ENCODE results near the gene ALKBH7. TPM values are rescaled to one million over a fixed set of nuclear protein-coding genes. Genes with fewer than 3 reads are reported as not detected.

The ALKBH7 gene
- total and polyA plus RNA-seq, 2 donors = 62.9 to 66.5 TPM

DNA sequence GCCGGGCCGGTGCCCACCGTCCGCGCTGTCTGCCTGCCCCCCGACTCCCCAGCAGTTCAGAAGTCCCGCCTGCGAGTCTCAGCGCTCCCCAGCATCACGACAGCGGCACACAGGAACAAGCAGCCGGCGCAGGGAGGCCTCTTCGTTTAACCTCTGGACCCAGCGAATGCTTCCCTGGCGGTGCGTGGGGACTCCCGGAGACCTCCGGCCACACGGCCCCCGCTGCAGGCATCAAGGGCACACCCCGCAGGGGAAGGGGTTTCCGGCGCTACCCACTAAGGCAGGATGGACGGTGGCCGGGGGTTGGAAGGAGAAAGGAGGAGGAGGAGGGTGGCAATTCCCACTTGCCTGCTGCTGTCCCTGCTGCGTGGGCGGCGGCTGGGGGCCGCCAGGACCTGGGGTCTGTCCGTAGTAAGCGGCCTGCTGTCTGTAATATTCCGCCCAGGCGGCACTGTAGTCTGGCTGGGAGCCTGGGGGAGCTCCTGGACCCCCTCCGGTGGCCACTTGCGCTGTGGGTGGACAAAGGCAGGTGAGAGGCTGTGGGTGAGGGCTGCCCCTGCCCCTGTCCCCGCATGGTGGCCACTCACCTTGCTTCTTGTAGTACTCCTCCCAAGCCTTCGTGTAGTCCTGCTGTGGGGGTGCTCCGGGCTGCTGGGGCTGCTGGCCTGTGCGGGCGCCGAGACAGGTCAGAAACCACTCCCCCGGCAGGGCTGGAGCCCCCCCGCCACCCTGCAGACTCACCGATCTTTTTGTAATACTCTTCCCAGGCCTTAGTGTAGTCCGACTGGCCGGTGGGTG, 42.4 kb downstream of the ALKBH7 start:
- no peaks in the 10 kb centered on the region for H3K27me3 ChIP-seq (ENCODE audit: control insufficient read depth in 2 of 2, insufficient read depth in 1 of 2, low read length in 1 of 2)
- WGBS = 97% methylated on average over 47 of the region's 47 CpGs
- peaks cover 0 to 9% of the 10 kb centered on the region in 2 donors for H3K4me1 ChIP-seq (ENCODE audit: control insufficient read depth in 2 of 2, insufficient read depth in 2 of 2, low read length in 2 of 2)
- peaks cover 0 to 4% of the 10 kb centered on the region in 2 donors for H3K9me3 ChIP-seq (ENCODE audit: control insufficient read depth in 2 of 2, insufficient read depth in 1 of 2, low read length in 1 of 2)
- H3K27ac ChIP-seq (ENCODE audit: low read depth in 1 of 2, low read length in 1 of 2) = no peak overlapping the region
- no peak overlapping the region for H3K4me3 ChIP-seq (ENCODE audit: low read length in 2 of 2)
- H3K36me3 ChIP-seq (ENCODE audit: control insufficient read depth in 2 of 2, insufficient read depth in 2 of 2, low read length in 1 of 2) = peaks cover 61 to 66% of the 10 kb centered on the region in 2 donors
- DNase-seq (ENCODE audit: low read depth in 6 of 9, low spot score in 9 of 9) = no peak

DNA sequence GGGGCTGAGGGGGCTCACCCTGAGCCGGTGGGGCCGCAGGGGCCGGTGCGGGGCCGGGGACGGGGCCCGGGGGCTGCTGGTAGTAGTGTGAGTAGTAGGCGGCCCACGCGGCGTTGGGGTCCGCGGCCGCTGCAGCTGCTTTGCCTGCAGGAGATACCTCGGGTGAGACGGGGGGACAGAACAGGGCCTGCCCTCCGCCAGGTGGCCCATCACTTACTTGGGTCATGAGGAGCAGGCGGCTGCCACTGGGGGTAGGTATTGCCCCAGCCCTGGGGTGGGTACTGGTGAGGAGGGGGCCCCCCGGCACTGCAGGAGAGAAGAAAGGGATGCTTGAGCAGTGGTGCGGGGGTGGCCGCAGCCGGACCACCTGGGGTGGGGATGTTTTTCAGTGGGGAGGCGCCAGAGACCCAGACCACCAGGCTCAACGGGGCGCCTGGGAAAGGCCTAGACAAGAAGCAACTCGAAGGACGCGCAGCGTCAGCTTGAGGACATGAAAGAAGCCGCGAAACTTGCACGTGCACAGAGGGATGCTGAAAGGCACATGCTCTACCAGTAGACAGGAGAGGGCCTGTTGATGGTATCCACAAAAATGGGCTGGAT, 43.1 kb downstream of the ALKBH7 start:
- WGBS = 96% methylated on average over 32 of the region's 32 CpGs
- peaks cover 68 to 73% of the 10 kb centered on the region in 2 donors for H3K36me3 ChIP-seq (ENCODE audit: control insufficient read depth in 2 of 2, insufficient read depth in 2 of 2, low read length in 1 of 2)
- H3K27me3 ChIP-seq (ENCODE audit: control insufficient read depth in 2 of 2, insufficient read depth in 1 of 2, low read length in 1 of 2) = no peaks in the 10 kb centered on the region
- H3K4me1 ChIP-seq (ENCODE audit: control insufficient read depth in 2 of 2, insufficient read depth in 2 of 2, low read length in 2 of 2) = peaks cover 0 to 9% of the 10 kb centered on the region in 2 donors
- peaks cover 0 to 4% of the 10 kb centered on the region in 2 donors for H3K9me3 ChIP-seq (ENCODE audit: control insufficient read depth in 2 of 2, insufficient read depth in 1 of 2, low read length in 1 of 2)
- H3K27ac ChIP-seq (ENCODE audit: low read depth in 1 of 2, low read length in 1 of 2) = no peak overlapping the region
- DNase-seq (ENCODE audit: low read depth in 6 of 9, low spot score in 9 of 9) = no peak
- no peak overlapping the region for H3K4me3 ChIP-seq (ENCODE audit: low read length in 2 of 2)

DNA sequence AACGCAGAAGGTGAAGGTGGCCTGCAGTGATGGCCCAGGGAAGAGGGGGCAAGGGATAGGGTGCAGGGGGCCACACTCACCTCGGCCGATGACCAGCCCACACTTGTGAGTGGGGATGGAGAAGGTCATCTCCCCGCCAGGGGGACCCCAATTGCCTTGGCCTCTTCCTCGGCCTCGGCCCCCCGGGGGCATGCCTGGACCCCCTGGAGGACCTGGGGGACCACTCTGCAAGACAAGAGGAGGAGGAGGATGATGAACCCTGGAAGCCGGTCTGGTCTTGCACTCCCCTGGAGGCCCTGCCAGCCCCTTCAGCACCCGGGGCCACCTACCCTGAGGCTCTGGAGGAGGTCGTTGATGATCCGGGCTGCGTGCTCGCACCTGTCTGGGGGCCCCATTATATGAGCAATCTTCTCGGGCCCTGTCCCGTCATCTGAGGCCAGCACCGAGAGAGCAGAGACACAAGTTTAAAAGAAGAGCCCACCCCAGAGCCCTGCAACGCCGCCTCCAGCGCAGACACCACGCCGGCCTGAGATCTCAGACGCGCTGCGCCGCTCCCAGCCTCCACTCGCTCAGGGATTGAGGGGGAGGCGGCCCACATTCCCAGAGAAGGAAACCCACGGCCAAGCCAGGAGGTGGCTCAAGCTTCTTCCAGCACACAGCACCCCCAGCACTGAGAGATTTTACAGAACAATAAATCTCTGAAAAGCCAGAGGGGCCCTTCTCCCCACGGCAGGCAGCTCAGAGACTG, 44.2 kb downstream of the ALKBH7 start:
- Histone ChIP-seq H3K27ac (ENCODE audit: low read depth in 1 of 2, low read length in 1 of 2) (no peak overlapping the region), H3K36me3 (ENCODE audit: control insufficient read depth in 2 of 2, insufficient read depth in 2 of 2, low read length in 1 of 2) (peaks cover 80 to 85% of the 10 kb centered on the region in 2 donors), H3K4me3 (ENCODE audit: low read length in 2 of 2) (no peak overlapping the region), H3K4me1 (ENCODE audit: control insufficient read depth in 2 of 2, insufficient read depth in 2 of 2, low read length in 2 of 2) (peaks cover 0 to 7% of the 10 kb centered on the region in 2 donors), H3K9me3 (ENCODE audit: control insufficient read depth in 2 of 2, insufficient read depth in 1 of 2, low read length in 1 of 2) (peaks cover 0 to 4% of the 10 kb centered on the region in 2 donors), H3K27me3 (ENCODE audit: control insufficient read depth in 2 of 2, insufficient read depth in 1 of 2, low read length in 1 of 2) (no peaks in the 10 kb centered on the region)
- 98% methylated on average over 29 of the region's 29 CpGs for WGBS
- no peak for DNase-seq (ENCODE audit: low read depth in 6 of 9, low spot score in 9 of 9)

DNA sequence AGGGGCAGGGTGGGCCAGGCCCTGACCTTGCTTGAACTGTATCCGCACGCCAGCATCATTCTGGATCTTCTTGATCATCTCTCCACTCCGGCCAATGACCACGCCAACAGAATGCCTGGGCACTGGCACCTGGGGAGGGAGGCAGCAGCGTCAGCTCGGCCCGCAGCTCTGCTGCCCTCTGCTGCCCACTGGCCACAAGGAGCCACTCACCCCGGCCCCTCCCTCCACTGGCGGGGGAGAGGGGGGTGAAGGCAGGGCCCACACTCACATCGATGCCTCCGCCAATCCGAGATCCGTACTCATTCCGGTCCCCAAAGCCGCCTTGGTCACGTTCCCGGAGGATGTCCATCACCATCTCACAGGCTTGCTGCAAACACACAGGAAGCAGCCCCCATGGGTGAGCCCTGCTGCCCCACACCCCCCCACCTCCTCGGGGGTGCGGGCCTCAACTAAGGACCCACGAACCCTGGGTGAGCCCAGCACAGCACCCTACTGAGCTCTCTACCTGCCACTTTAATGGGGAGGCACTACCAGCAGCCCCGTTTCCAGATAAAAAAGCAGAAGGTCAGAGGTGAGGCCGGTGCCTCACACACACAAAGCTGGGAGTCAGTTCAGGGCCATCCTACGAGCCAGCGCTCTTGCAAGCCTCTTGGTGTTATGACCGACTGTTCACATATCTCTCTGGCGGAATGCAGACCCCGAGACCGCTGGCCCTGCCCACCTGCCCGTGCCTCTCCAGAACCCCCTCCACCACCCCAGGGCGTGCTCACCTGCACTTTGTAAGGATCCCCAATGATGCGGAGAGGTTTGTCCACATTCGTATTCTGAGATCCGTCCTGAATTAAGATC, 45.3 kb downstream of the ALKBH7 start:
- Histone ChIP-seq H3K27ac (ENCODE audit: low read depth in 1 of 2, low read length in 1 of 2) (no peak overlapping the region), H3K27me3 (ENCODE audit: control insufficient read depth in 2 of 2, insufficient read depth in 1 of 2, low read length in 1 of 2) (no peaks in the 10 kb centered on the region), H3K36me3 (ENCODE audit: control insufficient read depth in 2 of 2, insufficient read depth in 2 of 2, low read length in 1 of 2) (peaks cover 83 to 90% of the 10 kb centered on the region in 2 donors), H3K4me1 (ENCODE audit: control insufficient read depth in 2 of 2, insufficient read depth in 2 of 2, low read length in 2 of 2) (peaks cover under 1 to 12% of the 10 kb centered on the region in 2 donors), H3K9me3 (ENCODE audit: control insufficient read depth in 2 of 2, insufficient read depth in 1 of 2, low read length in 1 of 2) (peaks cover 0 to 4% of the 10 kb centered on the region in 2 donors), H3K4me3 (ENCODE audit: low read length in 2 of 2) (no peak overlapping the region)
- 97% methylated on average over 33 of the region's 33 CpGs for WGBS
- DNase-seq (ENCODE audit: low read depth in 6 of 9, low spot score in 9 of 9) = no peak

DNA sequence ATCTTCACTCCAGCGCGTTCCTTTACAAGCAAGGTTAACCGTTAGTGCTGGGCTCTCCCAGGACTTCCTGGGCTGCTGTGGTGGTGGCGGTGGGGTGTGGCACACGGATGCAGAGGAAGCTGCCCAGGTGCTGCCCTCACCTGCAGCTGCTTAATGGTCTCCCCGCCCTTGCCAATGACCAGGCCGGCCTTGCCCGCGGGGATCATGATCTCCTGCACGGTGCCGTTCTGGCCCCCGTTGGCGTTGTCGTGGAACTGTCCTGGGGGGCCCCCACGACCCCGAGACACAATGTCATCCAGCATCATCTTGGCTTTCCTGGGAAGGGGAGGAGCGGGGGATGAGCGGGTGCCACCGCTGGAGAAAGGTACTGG, 46.0 kb downstream of the ALKBH7 start:
- Histone ChIP-seq H3K27ac (ENCODE audit: low read depth in 1 of 2, low read length in 1 of 2) (no peak overlapping the region), H3K27me3 (ENCODE audit: control insufficient read depth in 2 of 2, insufficient read depth in 1 of 2, low read length in 1 of 2) (no peaks in the 10 kb centered on the region), H3K4me1 (ENCODE audit: control insufficient read depth in 2 of 2, insufficient read depth in 2 of 2, low read length in 2 of 2) (peaks cover 7 to 18% of the 10 kb centered on the region in 2 donors), H3K4me3 (ENCODE audit: low read length in 2 of 2) (no peak overlapping the region), H3K36me3 (ENCODE audit: control insufficient read depth in 2 of 2, insufficient read depth in 2 of 2, low read length in 1 of 2) (peaks cover 83 to 90% of the 10 kb centered on the region in 2 donors), H3K9me3 (ENCODE audit: control insufficient read depth in 2 of 2, insufficient read depth in 1 of 2, low read length in 1 of 2) (peaks cover 0 to 4% of the 10 kb centered on the region in 2 donors)
- 98% methylated on average over 19 of the region's 19 CpGs for WGBS
- no peak for DNase-seq (ENCODE audit: low read depth in 6 of 9, low spot score in 9 of 9)

DNA sequence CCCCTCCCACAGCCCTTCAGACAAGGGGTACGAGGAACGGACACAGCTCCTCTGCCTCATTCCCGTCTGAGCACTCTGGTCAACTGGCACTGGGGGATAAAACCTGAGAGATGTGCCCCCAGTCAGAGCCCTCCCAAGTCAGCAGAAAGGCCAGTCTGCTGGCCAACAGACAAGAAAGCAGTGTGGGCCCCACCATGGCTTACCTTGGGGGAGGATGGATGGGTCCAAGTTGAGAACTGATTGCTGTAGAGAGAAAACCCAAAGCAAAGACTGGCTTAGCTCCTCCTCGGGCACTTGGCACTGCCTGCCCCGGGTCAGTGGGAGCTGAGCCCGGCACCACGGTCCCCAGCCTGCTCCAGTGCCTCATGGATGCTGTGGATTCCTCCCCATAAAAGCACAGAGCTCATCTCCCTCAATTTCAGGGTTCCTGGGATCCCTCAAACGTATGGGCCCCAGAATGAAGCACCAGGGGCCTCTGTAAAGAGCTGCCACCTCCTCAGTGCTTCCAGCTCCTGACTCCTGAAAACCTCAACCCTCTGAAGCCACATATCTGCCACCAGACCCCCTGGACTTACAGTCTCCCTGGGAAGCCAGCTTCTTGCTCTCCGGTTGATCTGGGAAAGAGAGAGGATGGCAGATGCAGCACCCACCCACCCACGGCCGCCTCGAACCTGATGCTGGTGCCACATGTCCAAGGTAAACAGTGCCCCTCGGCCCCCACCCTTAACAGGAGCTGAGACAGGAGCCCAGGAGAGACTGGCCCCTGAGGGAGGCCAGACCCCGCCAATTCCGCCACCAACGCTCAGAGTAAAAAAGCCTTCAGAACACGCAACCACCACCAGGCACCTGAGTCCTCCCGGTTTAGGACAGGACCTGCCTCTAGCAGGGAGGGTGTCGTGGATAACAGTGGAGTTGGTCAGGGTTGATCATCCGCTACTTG, 48.8 kb downstream of the ALKBH7 start:
- H3K4me1 ChIP-seq (ENCODE audit: control insufficient read depth in 2 of 2, insufficient read depth in 2 of 2, low read length in 2 of 2) = peaks cover 14 to 30% of the 10 kb centered on the region in 2 donors
- H3K9me3 ChIP-seq (ENCODE audit: control insufficient read depth in 2 of 2, insufficient read depth in 1 of 2, low read length in 1 of 2) = peaks cover 0 to 10% of the 10 kb centered on the region in 2 donors
- no peaks in the 10 kb centered on the region for H3K27me3 ChIP-seq (ENCODE audit: control insufficient read depth in 2 of 2, insufficient read depth in 1 of 2, low read length in 1 of 2)
- 95% methylated on average over 20 of the region's 20 CpGs for WGBS
- H3K4me3 ChIP-seq (ENCODE audit: low read length in 2 of 2) = no peak overlapping the region
- peaks cover 58 to 65% of the 10 kb centered on the region in 2 donors for H3K36me3 ChIP-seq (ENCODE audit: control insufficient read depth in 2 of 2, insufficient read depth in 2 of 2, low read length in 1 of 2)
- H3K27ac ChIP-seq (ENCODE audit: low read depth in 1 of 2, low read length in 1 of 2) = no peak overlapping the region
- DNase-seq (ENCODE audit: low read depth in 6 of 9, low spot score in 9 of 9) = no peak

DNA sequence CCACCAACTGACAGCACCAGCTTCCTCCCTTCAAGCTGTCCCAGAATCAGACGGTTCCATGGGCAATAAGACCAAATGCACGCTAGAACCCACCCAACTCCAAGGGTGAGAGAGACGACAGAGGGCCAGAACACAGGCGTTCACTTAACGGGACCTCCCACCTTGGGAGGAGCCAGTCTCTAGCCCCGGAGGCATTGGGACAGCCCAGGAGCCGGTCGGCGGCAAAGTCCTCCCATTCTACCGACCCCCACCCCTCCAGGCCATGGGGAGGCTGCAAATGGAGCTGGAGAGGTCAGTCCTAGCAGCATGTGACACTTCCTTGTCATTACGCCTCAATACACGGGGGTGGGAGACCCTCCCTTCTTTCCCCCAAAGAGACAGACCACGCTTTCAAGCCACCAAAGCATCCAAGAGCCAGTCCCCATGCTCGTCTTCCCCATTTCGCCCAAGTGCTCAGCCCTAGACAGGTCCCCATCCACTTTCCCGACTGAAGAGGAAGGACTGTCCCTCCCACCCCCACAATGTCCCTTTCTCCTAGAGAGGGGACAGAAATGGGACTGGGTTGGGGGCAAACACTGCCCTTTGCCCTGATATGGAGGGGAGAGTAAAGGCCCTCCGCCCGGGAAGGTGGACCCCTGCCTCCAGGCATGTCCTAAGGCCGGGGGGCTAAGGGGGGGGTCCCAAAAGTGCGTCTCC, 51.1 kb downstream of the ALKBH7 start:
- under 1% methylated on average over 20 of the region's 20 CpGs for WGBS
- no peaks in the 10 kb centered on the region for H3K27me3 ChIP-seq (ENCODE audit: control insufficient read depth in 2 of 2, insufficient read depth in 1 of 2, low read length in 1 of 2)
- peaks cover 14 to 30% of the 10 kb centered on the region in 2 donors for H3K4me1 ChIP-seq (ENCODE audit: control insufficient read depth in 2 of 2, insufficient read depth in 2 of 2, low read length in 2 of 2)
- peak overlapping the region; percentile 83 for H3K4me3 ChIP-seq (ENCODE audit: low read length in 2 of 2)
- peaks cover 35 to 42% of the 10 kb centered on the region in 2 donors for H3K36me3 ChIP-seq (ENCODE audit: control insufficient read depth in 2 of 2, insufficient read depth in 2 of 2, low read length in 1 of 2)
- H3K9me3 ChIP-seq (ENCODE audit: control insufficient read depth in 2 of 2, insufficient read depth in 1 of 2, low read length in 1 of 2) = peaks cover 0 to 13% of the 10 kb centered on the region in 2 donors
- peak in 2 of 9 donors; percentile 18 to 39 for DNase-seq (ENCODE audit: low read depth in 6 of 9, low spot score in 9 of 9)
- H3K27ac ChIP-seq (ENCODE audit: low read depth in 1 of 2, low read length in 1 of 2) = peak overlapping the region; percentile 36 to 56

Measured in thymus (tissue), 11 donors.